H1 (cell line): ENCODE results near the gene JAG2. TPM values are rescaled to one million over a fixed set of nuclear protein-coding genes. Genes with fewer than 3 reads are reported as not detected.

Experiments
- CTCF ChIA-PET: fragments of 300-600 bp; sonication (Branson Sonifier 250); formaldehyde crosslinking; loops from one replicate; lab custom pipeline; 2021; ENCODE audit not compliant: partially characterized antibody; lab: Charles Lee
- POLR2A ChIA-PET: fragments of 300-600 bp; sonication (Branson Sonifier 250); formaldehyde crosslinking; loops from one replicate; lab custom pipeline; 2021; ENCODE audit warnings: inconsistent platforms; ENCODE audit not compliant: partially characterized antibody; lab: Charles Lee
- DNase-seq, 2 experiments: peaks; one replicate each; pipeline versions ENCODE4 v3.0.0 to v3.0.0-alpha.2; 2010 to 2022; ENCODE audit warnings: low spot score in 2 of 2, low read depth in 1 of 2, mixed read lengths in 1 of 2
- FAIRE-seq: peaks from 2 replicates; lab custom pipeline; 2011; peaks lifted over from hg19 to GRCh38; lab: Jason Lieb, UNC
- H2AFZ ChIP-seq: 2 replicates; pipeline ENCODE4 v1.8.1; 2012; ENCODE audit warnings: low read length, inconsistent platforms
- H2AK5ac ChIP-seq: 2 replicates; pipeline ENCODE4 v1.6.1; 2013; ENCODE audit warnings: low read depth, low read length
- H2BK120ac ChIP-seq: replicated peaks from 2 replicates; pipeline ENCODE3; 2013; ENCODE audit warnings: low read depth, low read length, inconsistent platforms
- H2BK12ac ChIP-seq: 2 replicates; pipeline ENCODE4 v1.6.1; 2013; ENCODE audit warnings: low read depth, low read length
- H2BK15ac ChIP-seq: 2 replicates; pipeline ENCODE4 v1.6.1; 2013; ENCODE audit warnings: low read length
- H2BK20ac ChIP-seq: 2 replicates; pipeline ENCODE4 v1.6.1; 2013; ENCODE audit warnings: low read length
- H2BK5ac ChIP-seq: 2 replicates; pipeline ENCODE4 v1.6.1; 2013; ENCODE audit warnings: low read depth, low read length
- H3K14ac ChIP-seq: 2 replicates; pipeline ENCODE4 v1.6.1; 2013; ENCODE audit warnings: inconsistent platforms; ENCODE audit not compliant: insufficient read length
- H3K18ac ChIP-seq: 2 replicates; pipeline ENCODE4 v1.6.1; 2013; ENCODE audit warnings: low read length; ENCODE audit errors: extremely low read depth
- H3K23ac ChIP-seq: 2 replicates; pipeline ENCODE4 v1.6.1; 2013; ENCODE audit warnings: inconsistent platforms; ENCODE audit not compliant: insufficient read length
- H3K23me2 ChIP-seq: 2 replicates; pipeline ENCODE4 v1.6.1; 2013; ENCODE audit warnings: low read depth, low read length
- H3K27ac ChIP-seq: 2 replicates; pipeline ENCODE4 v1.6.1; 2011; ENCODE audit warnings: low read depth, low read length, inconsistent platforms
- H3K27me3 ChIP-seq, 4 experiments: replicated peaks in 1 of 4; 1 replicate in 1 of 4; 2 replicates in 3 of 4; pipeline versions ENCODE4 v1.6.1 to v1.8.1; 2011 to 2013; ENCODE audit warnings: low read length in 3 of 4, mild to moderate bottlenecking in 3 of 4, inconsistent platforms in 2 of 4, mixed read lengths in 2 of 4, moderate library complexity in 1 of 4; ENCODE audit not compliant: control insufficient read depth in 3 of 4, insufficient read depth in 3 of 4; ENCODE audit errors: extremely low read depth in 1 of 4
- H3K36me3 ChIP-seq, 4 experiments: 2 replicates each; pipeline versions ENCODE4 v1.6.1 to v1.8.1; 2011 to 2013; ENCODE audit warnings: mild to moderate bottlenecking in 4 of 4, low read length in 3 of 4, moderate library complexity in 2 of 4, control low read depth in 1 of 4, inconsistent platforms in 1 of 4; ENCODE audit not compliant: insufficient read depth in 4 of 4, control insufficient read depth in 2 of 4
- H3K4ac ChIP-seq: replicated peaks from 2 replicates; pipeline ENCODE3; 2013; ENCODE audit warnings: low read length, low read depth, mixed read lengths, inconsistent platforms; ENCODE audit not compliant: insufficient read length
- H3K4me1 ChIP-seq, 4 experiments: replicated peaks in 1 of 4; 1 replicate in 1 of 4; 2 replicates in 3 of 4; pipeline versions ENCODE4 v1.6.1 to v1.8.1; 2011 to 2013; ENCODE audit warnings: low read length in 3 of 4, inconsistent platforms in 2 of 4, mixed read lengths in 1 of 4; ENCODE audit not compliant: insufficient read depth in 4 of 4, control insufficient read depth in 3 of 4
- H3K4me2 ChIP-seq, 2 experiments: 2 replicates each; pipeline versions ENCODE4 v1.6.1 to v1.8.1; 2011 to 2013; ENCODE audit warnings: low read depth in 2 of 2, low read length in 2 of 2, control low read depth in 1 of 2, inconsistent platforms in 1 of 2, mild to moderate bottlenecking in 1 of 2; ENCODE audit not compliant: insufficient read depth in 1 of 2
- H3K4me3 ChIP-seq, 4 experiments: fragments of 200-600, 300-600 bp in 1 of 4; sonication (generic), shearing (Covaris generic), sonication (Bioruptor Twin) in 1 of 4; 2 replicates each; pipeline versions ENCODE4 v1.5.1 to v1.8.1; 2011 to 2016; ENCODE audit warnings: low read length in 4 of 4, low read depth in 3 of 4, control low read depth in 2 of 4, inconsistent platforms in 2 of 4, mild to moderate bottlenecking in 2 of 4, mixed read lengths in 1 of 4, moderate library complexity in 1 of 4; ENCODE audit not compliant: insufficient read depth in 2 of 4; ENCODE audit errors: extremely low read depth in 1 of 4
- H3K56ac ChIP-seq: replicated peaks from 2 replicates; pipeline ENCODE3; 2013; ENCODE audit warnings: low read depth, mild to moderate bottlenecking, mixed read lengths, low read length, inconsistent platforms; ENCODE audit not compliant: insufficient read length
- H3K79me1 ChIP-seq: 2 replicates; pipeline ENCODE4 v1.6.1; 2013; ENCODE audit warnings: low read depth, low read length, control low read depth
- H3K79me2 ChIP-seq, 2 experiments: 2 replicates each; pipeline versions ENCODE4 v1.6.1 to v1.8.1; 2012 to 2013; ENCODE audit warnings: low read length in 2 of 2, mild to moderate bottlenecking in 2 of 2, inconsistent platforms in 1 of 2; ENCODE audit not compliant: insufficient read depth in 2 of 2, control insufficient read depth in 1 of 2
- H3K9ac ChIP-seq, 4 experiments: replicated peaks in 1 of 4; 1 replicate in 1 of 4; 2 replicates in 3 of 4; pipeline versions ENCODE4 v1.6.1 to v1.8.1; 2011 to 2013; ENCODE audit warnings: low read depth in 3 of 4, low read length in 3 of 4, control low read depth in 2 of 4, mild to moderate bottlenecking in 2 of 4, moderate library complexity in 2 of 4, inconsistent platforms in 1 of 4; ENCODE audit errors: extremely low read depth in 1 of 4
- H3K9me3 ChIP-seq, 2 experiments: 2 replicates each; pipeline versions ENCODE4 v1.6.1 to v1.8.1; 2012 to 2013; ENCODE audit warnings: mild to moderate bottlenecking in 2 of 2, moderate library complexity in 2 of 2, control low read depth in 1 of 2, inconsistent platforms in 1 of 2, low read depth in 1 of 2, low read length in 1 of 2, mixed read lengths in 1 of 2; ENCODE audit not compliant: insufficient read depth in 2 of 2
- H4K20me1 ChIP-seq, 2 experiments: replicated peaks in 1 of 2; 2 replicates each; pipeline versions ENCODE3 to v1.8.1; 2011 to 2013; ENCODE audit warnings: inconsistent platforms in 2 of 2, low read length in 2 of 2, mild to moderate bottlenecking in 1 of 2; ENCODE audit not compliant: insufficient read depth in 2 of 2, control insufficient read depth in 1 of 2
- H4K5ac ChIP-seq: 2 replicates; pipeline ENCODE4 v1.6.1; 2013; ENCODE audit warnings: low read length, low read depth, mixed read lengths, inconsistent platforms; ENCODE audit not compliant: insufficient read length
- H4K8ac ChIP-seq: 2 replicates; pipeline ENCODE4 v1.8.0; 2013; ENCODE audit warnings: mild to moderate bottlenecking, moderate library complexity, low read length, inconsistent platforms; ENCODE audit not compliant: insufficient read depth; ENCODE audit errors: extremely low read depth
- H4K91ac ChIP-seq: replicated peaks from 2 replicates; pipeline ENCODE3; 2013; ENCODE audit warnings: low read length, mixed read lengths, inconsistent platforms; ENCODE audit not compliant: insufficient read length
- HDAC6 ChIP-seq: IDR thresholded peaks from one replicate; pipeline ENCODE4 v1.7.1; 2012; ENCODE audit warnings: low read depth, mild to moderate bottlenecking, inconsistent platforms, low read length, moderate library complexity
- SIRT6 ChIP-seq: IDR thresholded peaks from one replicate; pipeline ENCODE4 v1.7.1; 2012; ENCODE audit warnings: low read length, inconsistent platforms
- WGBS, 2 experiments: shearing (Covaris generic) in 1 of 2; methylation state at CpG; one replicate each; pipeline versions ENCODE4 v1.1.6 to v1.1.7; 2013 to 2015; ENCODE audit warnings: low lambda C conversion rate in 2 of 2, mixed read lengths in 2 of 2, inconsistent platforms in 1 of 2, low coverage in 1 of 2, missing lambda C conversion rate in 1 of 2; ENCODE audit not compliant: insufficient replicate concordance in 2 of 2, insufficient coverage in 1 of 2, insufficient read length in 1 of 2; ENCODE audit errors: extremely low coverage in 1 of 2, missing lambda C conversion rate in 1 of 2; 5-methylcytosine and 5-hydroxymethylcytosine counted together
- polyA plus RNA-seq, 7 experiments: library from polyadenylated mRNA; depleted of rRNA in 3 of 7; stranded (reverse) in 5 of 7; unstranded in 2 of 7; fragments of >200 nt in 5 of 7; fragments of 200-250 nt in 2 of 7; gene quantifications; 1 replicate in 5 of 7; 2 replicates in 1 of 7; 4 replicates in 1 of 7; pipeline versions ENCODE4 v1.2.1 to v1.2.3, GENCODE V29; 2011 to 2013; ENCODE audit warnings: missing spikeins in 2 of 7, mixed read lengths in 2 of 7
- total RNA-seq: library from RNA; stranded (reverse); fragmentation: NEBNext Ultra II Directional; extraction: Animal tissue kit (Norgen Biotek cat#: 25700); gene quantifications from 2 replicates; pipeline ENCODE4 v1.2.1, GENCODE V29; 2021

The JAG2 gene
- total and polyA plus RNA-seq, 2 of the 8 experiments (the other 6 are each of a cell fraction or from before 2014, with no cell fraction given), result 2.8 to 6.2 TPM

GRCh38 chr14:105210266-105211025 lies 41.9 kb upstream of the JAG2 start:
- DNase-seq (no peak), FAIRE-seq (no peak)
- Histone ChIP-seq H3K79me2 (no peaks in the 10 kb centered on the region), H2BK120ac (no peak overlapping the region), H3K18ac (no peak overlapping the region), H4K8ac (no peak overlapping the region), H4K5ac (no peak overlapping the region), H3K4me2 (no peak overlapping the region), H2BK12ac (no peak overlapping the region), H3K23me2 (peaks cover 1% of the 10 kb centered on the region; the same call in 1 of the 2 replicates), H3K36me3 (no peaks in the 10 kb centered on the region; a peak in 1 of 8 replicates), H3K14ac (no peak overlapping the region), H3K4ac (no peak overlapping the region), H3K79me1 (peaks cover 4% of the 10 kb centered on the region; the same call in 1 of the 2 replicates), H2BK15ac (no peak overlapping the region), H3K4me3 (no peak overlapping the region), H2AK5ac (no peak overlapping the region), H4K91ac (no peak overlapping the region), H2AFZ (no peak overlapping the region), H3K9me3 (no peaks in the 10 kb centered on the region), H3K9ac (no peak overlapping the region), H4K20me1 (peaks cover 0 to 12% of the 10 kb centered on the region in 2 experiments), H3K56ac (no peak overlapping the region), H2BK20ac (no peak overlapping the region), H3K27ac (no peak overlapping the region), H3K23ac (no peak overlapping the region), H3K27me3 (no peaks in the 10 kb centered on the region; a peak in 1 of 7 replicates), H3K4me1 (no peaks in the 10 kb centered on the region), H2BK5ac (no peak overlapping the region)
- ChIA-PET POLR2A (no interaction called here), CTCF (interaction anchor here (0.6 to 3.3 kb wide), 7 partner anchors 8 to 317 kb away, joined by 3 to 24 read pairs (median 3); no protein-coding TSS in a partner anchor)
- TF ChIP-seq SIRT6, result no peak
- no peak for TF ChIP-seq HDAC6
- 89% methylated on average over 19 of the region's 30 CpGs; no CpG with 5 or more reads in 1 of the 2 experiments for WGBS, 2 experiments
